Spleen (tissue), 11 donors: ENCODE measurements around the gene TOR1B. TPM values are rescaled to one million over a fixed set of nuclear protein-coding genes. Genes with fewer than 3 reads are reported as not detected.

Experiments used
- DNase-seq: peaks from one replicate; pipeline ENCODE4 v3.0.0-alpha.2; 2020
- H3K27ac ChIP-seq, 8 donors: fragments of 200-600 bp; sonication (generic) in 7 of 8; 1 replicate in 4 of 8; 2 replicates in 4 of 8; pipeline versions ENCODE4 v1.5.0 to v1.8.0; 2016 to 2021; ENCODE audit warnings: inconsistent platforms in 4 of 8, mild to moderate bottlenecking in 4 of 8, moderate library complexity in 1 of 8
- H3K27me3 ChIP-seq, 7 donors: fragments of 200-600 bp; sonication (generic) in 6 of 7; replicated peaks in 1 of 7; 1 replicate in 4 of 7; 2 replicates in 3 of 7; pipeline versions ENCODE4 v1.5.0 to v1.8.0; 2016 to 2021; ENCODE audit warnings: inconsistent platforms in 3 of 7, mild to moderate bottlenecking in 1 of 7
- H3K36me3 ChIP-seq, 6 donors: fragments of 200-600 bp; sonication (generic) in 5 of 6; 1 replicate in 4 of 6; 2 replicates in 2 of 6; pipeline versions ENCODE4 v1.5.0 to v1.8.0; 2016 to 2021; ENCODE audit warnings: inconsistent platforms in 2 of 6
- H3K4me1 ChIP-seq, 6 donors: fragments of 200-600 bp; sonication (generic) in 5 of 6; 1 replicate in 3 of 6; 2 replicates in 3 of 6; pipeline versions ENCODE4 v1.5.0 to v1.8.0; 2016 to 2021; ENCODE audit warnings: inconsistent platforms in 3 of 6
- H3K4me3 ChIP-seq, 8 donors: fragments of 200-600 bp; sonication (generic) in 7 of 8; 1 replicate in 4 of 8; 2 replicates in 4 of 8; pipeline versions ENCODE4 v1.5.0 to v1.8.0; 2016 to 2021; ENCODE audit warnings: inconsistent platforms in 4 of 8, mild to moderate bottlenecking in 4 of 8, moderate library complexity in 2 of 8
- H3K9me3 ChIP-seq, 8 donors: fragments of 200-600 bp; sonication (generic) in 7 of 8; 1 replicate in 4 of 8; 2 replicates in 4 of 8; pipeline versions ENCODE4 v1.5.0 to v1.8.0; 2016 to 2021; ENCODE audit warnings: inconsistent platforms in 4 of 8
- CTCF ChIP-seq, 11 experiments: fragments of 200-600 bp in 7 of 11; fragments of 450-650 bp in 4 of 11; sonication (generic) in 4 of 11; IDR thresholded peaks in 8 of 11; conservative IDR thresholded peaks in 3 of 11; 1 replicate in 7 of 11; 2 replicates in 4 of 11; pipeline versions ENCODE4 v1.4.0 to v1.8.0; 2016 to 2021; ENCODE audit warnings: antibody characterized with exemption in 11 of 11, inconsistent platforms in 4 of 11, mild to moderate bottlenecking in 1 of 11
- POLR2A ChIP-seq, 3 donors: fragments of 450-650 bp; IDR thresholded peaks; one replicate each; pipeline ENCODE4 v1.5.1; 2017; ENCODE audit warnings: antibody characterized with exemption in 3 of 3, mild to moderate bottlenecking in 1 of 3
- POLR2AphosphoS5 ChIP-seq, 3 donors: sonication (generic); formaldehyde crosslinking; IDR thresholded peaks; one replicate each; pipeline ENCODE4 v1.5.1; 2017; ENCODE audit warnings: antibody characterized with exemption in 3 of 3
- WGBS, 5 donors: extraction: QIAGEN DNeasy Blood & Tissue Kit in 3 of 5; methylation state at CpG; one replicate each; pipeline versions ENCODE4 v1.1.5 to v1.1.7; 2013 to 2018; 5-methylcytosine and 5-hydroxymethylcytosine counted together
- intact Hi-C: fragments of 100-400 bp; cut with DNase I; formaldehyde crosslinking; loops from one replicate; pipeline ENCODE4 v1.15.0; 2023; ENCODE audit warnings: low total_unique reads
- polyA plus RNA-seq, 3 donors: library from polyadenylated mRNA; stranded (reverse); fragments of 200-250 nt; gene quantifications; one replicate each; pipeline ENCODE4 v1.2.1, GENCODE V29; 2013
- total RNA-seq, 7 donors: library from RNA; depleted of rRNA in 3 of 7; stranded (reverse); fragments of >200 nt in 3 of 7; fragmentation: NEBNext Ultra II Directional in 4 of 7; extraction: Animal tissue kit (Norgen Biotek cat#: 25700) in 4 of 7; gene quantifications; one replicate each; pipeline versions ENCODE4 v1.1.0 to v1.2.1, GENCODE V29; 2016 to 2021
- donor health status: healthy with polysubstance abuse.
- donor health status: DM: no; HTN: no; CAD: no; lungs with moderate emphysema.
- donor health status: DM: no; HTN: no; CAD: no.
- donor health status: Bipolar disorder and iron deficiency.
- donor health status: healthy.
- donor health status: DM: no; HTN: no; CAD: no.
- donor health status: DM: yes; HTN: yes; CAD: no.

TOR1B gene
- total and polyA plus RNA-seq, 10 donors, result 5.3 to 38.0 (median 17.5) TPM

- H3K9me3 ChIP-seq, result no peaks in the 10 kb centered on the region
- peaks cover 0 to 28% (median 0%) of the 10 kb centered on the region in 6 donors for H3K4me1 ChIP-seq
- H3K4me3 ChIP-seq, result no peak overlapping the region
- H3K27ac ChIP-seq, result no peak overlapping the region
- 71 to 84% (median 82%) methylated on average over 6 of the region's 6 CpGs for WGBS, 5 donors
- H3K27me3 ChIP-seq, result no peaks in the 10 kb centered on the region
- TF ChIP-seq CTCF (IDR thresholded peaks at IDR 0.05 in 8 of 11, conservative IDR thresholded peaks at IDR 0.05 in 3 of 11) (no peak), POLR2AphosphoS5 (IDR thresholded peaks at IDR 0.05) (no peak), POLR2A (IDR thresholded peaks at IDR 0.05) (no peak)
- no peak for DNase-seq
- intact Hi-C loops, result no loop called here
- peaks cover 2 to 99% (median 85%) of the 10 kb centered on the region in 6 donors for H3K36me3 ChIP-seq
These were observed 9.0 kb downstream of the TOR1B start for GRCh38 chr9:129811967-129812363.

- H3K4me1 ChIP-seq, result peaks cover 0 to 28% (median 0%) of the 10 kb centered on the region in 6 donors
- WGBS, 5 donors, result 81 to 95% (median 91%) methylated on average over 8 to 9 of the region's 9 CpGs
- intact Hi-C loops, result no loop called here
- H3K27ac ChIP-seq, result no peak overlapping the region
- no peaks in the 10 kb centered on the region for H3K27me3 ChIP-seq
- DNase-seq, result no peak
- TF ChIP-seq CTCF (IDR thresholded peaks at IDR 0.05 in 8 of 11, conservative IDR thresholded peaks at IDR 0.05 in 3 of 11), result no peak
- TF ChIP-seq POLR2AphosphoS5 (IDR thresholded peaks at IDR 0.05), result peak in 2 of 3 donors; percentile 33 to 62
- no peak for TF ChIP-seq POLR2A (IDR thresholded peaks at IDR 0.05)
- H3K9me3 ChIP-seq, result no peaks in the 10 kb centered on the region
- H3K36me3 ChIP-seq, result peaks cover 4 to 99% (median 85%) of the 10 kb centered on the region in 6 donors
- H3K4me3 ChIP-seq, result no peak overlapping the region
These were observed 9.4 kb downstream of the TOR1B start for GRCh38 chr9:129812385-129812784.

- peak in 1 of 3 donors; percentile 52 for TF ChIP-seq POLR2AphosphoS5 (IDR thresholded peaks at IDR 0.05)
- no peak for TF ChIP-seq CTCF (IDR thresholded peaks at IDR 0.05 in 8 of 11, conservative IDR thresholded peaks at IDR 0.05 in 3 of 11)
- Histone ChIP-seq H3K4me3 (no peak overlapping the region), H3K9me3 (no peaks in the 10 kb centered on the region), H3K27ac (no peak overlapping the region), H3K36me3 (peaks cover 4 to 100% (median 93%) of the 10 kb centered on the region in 6 donors), H3K27me3 (no peaks in the 10 kb centered on the region), H3K4me1 (peaks cover 0 to 38% (median 2%) of the 10 kb centered on the region in 6 donors)
- WGBS, 5 donors, result 88 to 92% (median 91%) methylated on average over 9 of the region's 9 CpGs
- intact Hi-C loops, result no loop called here
- no peak for DNase-seq
These were observed 10.7 kb downstream of the TOR1B start for GRCh38 chr9:129813661-129814060.

- Histone ChIP-seq H3K27me3 (no peaks in the 10 kb centered on the region), H3K27ac (no peak overlapping the region), H3K4me3 (no peak overlapping the region), H3K9me3 (no peaks in the 10 kb centered on the region), H3K4me1 (peaks cover 0 to 35% (median 2%) of the 10 kb centered on the region in 6 donors), H3K36me3 (peaks cover 4 to 100% (median 90%) of the 10 kb centered on the region in 6 donors)
- WGBS, 5 donors, result 89 to 92% (median 91%) methylated on average over 17 of the region's 17 CpGs
- TF ChIP-seq POLR2AphosphoS5 (IDR thresholded peaks at IDR 0.05) (no peak), CTCF (IDR thresholded peaks at IDR 0.05 in 8 of 11, conservative IDR thresholded peaks at IDR 0.05 in 3 of 11) (no peak), POLR2A (IDR thresholded peaks at IDR 0.05) (no peak)
- no peak for DNase-seq
- intact Hi-C loops, result no loop called here
These were observed 11.6 kb downstream of the TOR1B start for GRCh38 chr9:129814432-129815223.
